HEK293 (cell line): ENCODE measurements around the gene TBC1D22A.
A peak's percentile ranks its signal among the peaks of the same experiment; 100 is the strongest.

Source experiments
- CTCF ChIA-PET: fragments of 350-600 bp; formaldehyde crosslinking; extraction: SDS; loops from one replicate; lab custom pipeline; 2021; ENCODE audit warnings: antibody characterized with exemption; lab: Yijun Ruan, JAX
- POLR2A ChIA-PET: fragments of 300-600 bp; formaldehyde crosslinking; extraction: SDS; loops from one replicate; lab custom pipeline; 2020; ENCODE audit warnings: antibody characterized with exemption, inconsistent platforms; lab: Yijun Ruan, JAX
- H3K27ac ChIP-seq: fragments of 200-500 bp; sonication (Bioruptor generic); 2 replicates; pipeline ENCODE4 v1.5.1; 2014; ENCODE audit warnings: low read depth, low read length, control low read depth, inconsistent platforms; ENCODE audit errors: extremely low read depth
- H3K36me3 ChIP-seq, 2 experiments: fragments of 200-500 bp in 1 of 2; sonication (Bioruptor generic) in 1 of 2; 1 replicate in 1 of 2; 2 replicates in 1 of 2; pipeline ENCODE4 v1.5.1; 2014 to 2017; ENCODE audit warnings: inconsistent platforms in 2 of 2, low read length in 2 of 2; ENCODE audit not compliant: control insufficient read depth in 2 of 2, insufficient read depth in 1 of 2
- H3K4me1 ChIP-seq: fragments of 200-500 bp; sonication (Bioruptor generic); 2 replicates; pipeline ENCODE4 v1.5.1; 2014; ENCODE audit warnings: mild to moderate bottlenecking, low read length, inconsistent platforms; ENCODE audit not compliant: control insufficient read depth, insufficient read depth
- H3K4me3 ChIP-seq: 2 replicates; pipeline ENCODE4 v1.5.1; 2011; ENCODE audit warnings: low read depth, mild to moderate bottlenecking, control low read depth, low read length, moderate library complexity
- H3K9me3 ChIP-seq: fragments of 200-500 bp; sonication (Bioruptor generic); 2 replicates; pipeline ENCODE4 v1.5.1; 2014; ENCODE audit warnings: low read depth, low read length, inconsistent platforms; ENCODE audit not compliant: control insufficient read depth, insufficient read depth
- GLIS1 ChIP-seq: fragments of 450-650 bp; formaldehyde crosslinking; IDR thresholded peaks from 2 replicates; pipeline ENCODE4 v1.5.1; 2016; ENCODE audit warnings: missing biosample characterization, missing genetic modification characterization
- HOXD13 ChIP-seq: sonication (generic); formaldehyde crosslinking; IDR thresholded peaks from 2 replicates; pipeline ENCODE4 v1.8.0; 2022; ENCODE audit warnings: missing genetic modification reagents, borderline replicate concordance
- MZF1 ChIP-seq: fragments of 450-650 bp; formaldehyde crosslinking; IDR thresholded peaks from 2 replicates; pipeline ENCODE4 v1.5.1; 2017; ENCODE audit warnings: missing biosample characterization, missing genetic modification characterization, borderline replicate concordance
- OSR2 ChIP-seq: fragments of 450-650 bp; formaldehyde crosslinking; IDR thresholded peaks from 2 replicates; pipeline ENCODE4 v1.5.1; 2016; ENCODE audit warnings: missing biosample characterization, missing genetic modification characterization
- ZBTB1 ChIP-seq: fragments of 450-650 bp; formaldehyde crosslinking; IDR thresholded peaks from 2 replicates; pipeline ENCODE4 v1.5.1; 2016; ENCODE audit warnings: missing biosample characterization, missing genetic modification characterization
- ZIC2 ChIP-seq: fragments of 450-650 bp; formaldehyde crosslinking; IDR thresholded peaks from 2 replicates; pipeline ENCODE4 v1.5.1; 2016; ENCODE audit warnings: missing biosample characterization, missing genetic modification characterization
- ZNF114 ChIP-seq: fragments of 450-650 bp; formaldehyde crosslinking; IDR thresholded peaks from 2 replicates; pipeline ENCODE4 v1.5.0; 2017; ENCODE audit warnings: missing biosample characterization, missing genetic modification characterization
- ZNF138 ChIP-seq: fragments of 450-650 bp; formaldehyde crosslinking; IDR thresholded peaks from 2 replicates; pipeline ENCODE4 v1.5.1; 2016; ENCODE audit warnings: missing biosample characterization, missing genetic modification characterization, borderline replicate concordance
- ZNF184 ChIP-seq: fragments of 450-650 bp; IDR thresholded peaks from 2 replicates; pipeline ENCODE4 v1.5.1; 2018; ENCODE audit warnings: missing biosample characterization, mild to moderate bottlenecking, missing genetic modification characterization
- ZNF223 ChIP-seq: fragments of 450-650 bp; formaldehyde crosslinking; IDR thresholded peaks from 2 replicates; pipeline ENCODE4 v1.5.1; 2016; ENCODE audit warnings: missing biosample characterization, missing genetic modification characterization
- ZNF335 ChIP-seq: fragments of 450-650 bp; formaldehyde crosslinking; conservative IDR thresholded peaks from 2 replicates; pipeline ENCODE4 v1.5.1; 2016; ENCODE audit warnings: missing biosample characterization, missing genetic modification characterization
- ZNF366 ChIP-seq: fragments of 450-650 bp; formaldehyde crosslinking; conservative IDR thresholded peaks from 2 replicates; pipeline ENCODE4 v1.5.1; 2016; ENCODE audit warnings: missing biosample characterization, missing genetic modification characterization
- ZNF416 ChIP-seq: fragments of 450-650 bp; formaldehyde crosslinking; IDR thresholded peaks from 2 replicates; pipeline ENCODE4 v1.5.1; 2016; ENCODE audit warnings: missing biosample characterization, missing genetic modification characterization
- ZNF521 ChIP-seq: fragments of 450-650 bp; formaldehyde crosslinking; IDR thresholded peaks from 2 replicates; pipeline ENCODE4 v1.5.1; 2017; ENCODE audit warnings: missing biosample characterization, mild to moderate bottlenecking, missing genetic modification characterization
- ZNF530 ChIP-seq: fragments of 450-650 bp; formaldehyde crosslinking; IDR thresholded peaks from 2 replicates; pipeline ENCODE4 v1.5.1; 2016; ENCODE audit warnings: low read depth, missing biosample characterization, missing genetic modification characterization
- ZNF555 ChIP-seq: fragments of 450-650 bp; formaldehyde crosslinking; conservative IDR thresholded peaks from 2 replicates; pipeline ENCODE4 v1.5.1; 2017; ENCODE audit warnings: missing biosample characterization, mild to moderate bottlenecking, missing genetic modification characterization, inconsistent platforms
- ZSCAN16 ChIP-seq: fragments of 450-650 bp; formaldehyde crosslinking; IDR thresholded peaks from 2 replicates; pipeline ENCODE4 v1.5.1; 2016; ENCODE audit warnings: missing biosample characterization, missing genetic modification characterization
- ZSCAN23 ChIP-seq: fragments of 450-650 bp; formaldehyde crosslinking; IDR thresholded peaks from 2 replicates; pipeline ENCODE4 v1.5.1; 2016; ENCODE audit warnings: missing biosample characterization, missing genetic modification characterization
- ZXDB ChIP-seq: fragments of 450-650 bp; formaldehyde crosslinking; IDR thresholded peaks from 2 replicates; pipeline ENCODE4 v1.5.1; 2016; ENCODE audit warnings: missing biosample characterization, missing genetic modification characterization
- TF ChIP-seq, protein P1 (sequence below): fragments of 450-650 bp; formaldehyde crosslinking; IDR thresholded peaks from 2 replicates; pipeline ENCODE4 v1.5.1; 2017; ENCODE audit warnings: missing biosample characterization, mild to moderate bottlenecking, missing genetic modification characterization, moderate library complexity
- TF ChIP-seq, protein P2 (sequence below): fragments of 450-650 bp; formaldehyde crosslinking; IDR thresholded peaks from 2 replicates; pipeline ENCODE4 v1.5.1; 2016; ENCODE audit warnings: missing biosample characterization, missing genetic modification characterization
- TF ChIP-seq, protein P3 (sequence below): fragments of 450-650 bp; formaldehyde crosslinking; IDR thresholded peaks from 2 replicates; pipeline ENCODE4 v1.5.1; 2016; ENCODE audit warnings: missing biosample characterization, missing genetic modification characterization
- TF ChIP-seq, protein P4 (sequence below): fragments of 450-650 bp; formaldehyde crosslinking; IDR thresholded peaks from 2 replicates; pipeline ENCODE4 v1.5.1; 2016; ENCODE audit warnings: missing biosample characterization, missing genetic modification characterization, low read depth

Gene TBC1D22A

DNA sequence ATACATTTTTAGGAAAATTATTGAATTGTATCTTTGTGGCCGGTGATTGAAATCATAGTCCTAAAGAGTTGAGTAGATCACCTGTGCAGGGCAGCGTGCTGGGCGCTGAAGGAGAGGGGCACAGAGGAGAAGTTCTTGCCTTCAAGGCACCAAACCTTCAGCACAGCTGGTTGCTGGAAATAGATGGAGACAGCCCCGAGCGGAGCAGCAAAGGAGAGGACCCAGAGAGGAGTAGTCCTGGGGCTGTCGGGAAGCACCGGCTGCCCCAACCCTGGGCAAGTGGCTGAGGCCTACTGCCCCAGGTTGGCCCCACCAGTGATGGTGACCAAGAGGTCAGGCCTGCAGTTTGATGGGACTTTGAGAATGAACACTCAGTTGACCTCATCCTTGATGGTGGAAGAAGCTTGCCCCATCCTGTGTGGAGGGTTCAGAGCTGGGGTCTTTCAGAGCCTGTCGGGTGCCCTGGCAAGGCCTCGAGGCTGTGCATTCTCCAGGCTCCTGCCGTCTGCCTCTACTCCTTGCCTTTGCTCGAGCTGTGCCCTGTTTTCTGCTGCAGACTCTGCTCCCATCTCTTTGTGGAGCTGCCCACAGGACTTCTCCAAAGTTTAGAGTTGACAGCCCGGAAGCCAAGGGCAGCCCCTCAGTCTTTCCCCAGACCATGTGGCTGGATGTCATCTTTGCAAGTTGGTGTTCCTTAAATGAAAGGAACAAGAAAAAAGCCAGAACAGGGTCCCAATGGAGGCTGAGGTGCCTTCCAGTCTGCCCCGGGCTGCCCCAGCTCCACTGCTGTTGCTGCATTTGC lies 285.1 kb downstream of the TBC1D22A start:
- H3K36me3 ChIP-seq, result no peaks in the 10 kb centered on the region
- no peaks in the 10 kb centered on the region for H3K9me3 ChIP-seq
- no peak for TF ChIP-seq ZNF555 (tag by site-specific recombination)
- H3K4me3 ChIP-seq, result no peak overlapping the region
- H3K4me1 ChIP-seq, result peaks cover 15% of the 10 kb centered on the region
- ChIA-PET POLR2A (no interaction called here), CTCF (no interaction called here)
- H3K27ac ChIP-seq, result no peak overlapping the region

- Histone ChIP-seq H3K9me3 (no peaks in the 10 kb centered on the region), H3K27ac (no peak overlapping the region), H3K36me3 (no peaks in the 10 kb centered on the region), H3K4me3 (no peak overlapping the region), H3K4me1 (peaks cover 15% of the 10 kb centered on the region)
- ChIA-PET CTCF (no interaction called here), POLR2A (no interaction called here)
- TF ChIP-seq, protein P1, sequence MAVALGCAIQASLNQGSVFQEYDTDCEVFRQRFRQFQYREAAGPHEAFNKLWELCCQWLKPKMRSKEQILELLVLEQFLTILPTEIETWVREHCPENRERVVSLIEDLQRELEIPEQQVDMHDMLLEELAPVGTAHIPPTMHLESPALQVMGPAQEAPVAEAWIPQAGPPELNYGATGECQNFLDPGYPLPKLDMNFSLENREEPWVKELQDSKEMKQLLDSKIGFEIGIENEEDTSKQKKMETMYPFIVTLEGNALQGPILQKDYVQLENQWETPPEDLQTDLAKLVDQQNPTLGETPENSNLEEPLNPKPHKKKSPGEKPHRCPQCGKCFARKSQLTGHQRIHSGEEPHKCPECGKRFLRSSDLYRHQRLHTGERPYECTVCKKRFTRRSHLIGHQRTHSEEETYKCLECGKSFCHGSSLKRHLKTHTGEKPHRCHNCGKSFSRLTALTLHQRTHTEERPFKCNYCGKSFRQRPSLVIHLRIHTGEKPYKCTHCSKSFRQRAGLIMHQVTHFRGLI (tag by site-specific recombination), result no peak
- TF ChIP-seq ZNF223 (tag by site-specific recombination) (no peak), ZBTB1 (tag by site-specific recombination) (no peak), ZSCAN16 (tag by site-specific recombination) (no peak), ZNF335 (tag by site-specific recombination) (no peak), ZNF530 (tag by site-specific recombination) (no peak), ZNF184 (tag by site-specific recombination) (no peak), HOXD13 (CRISPR knock-in tag) (no peak), ZNF416 (tag by site-specific recombination) (no peak), ZNF366 (tag by site-specific recombination) (no peak), MZF1 (no peak), GLIS1 (tag by site-specific recombination) (peak; percentile 30; the same call in 1 of the 2 replicates), ZSCAN23 (tag by site-specific recombination) (no peak), OSR2 (tag by site-specific recombination) (0 out of 2 replicates have a peak, but pooled peaks have one; percentile 25), ZNF521 (tag by site-specific recombination) (no peak), ZXDB (tag by site-specific recombination) (no peak), ZNF138 (tag by site-specific recombination) (no peak), ZIC2 (tag by site-specific recombination) (peak; percentile 77), ZNF114 (tag by site-specific recombination) (no peak)
- TF ChIP-seq, protein P2, sequence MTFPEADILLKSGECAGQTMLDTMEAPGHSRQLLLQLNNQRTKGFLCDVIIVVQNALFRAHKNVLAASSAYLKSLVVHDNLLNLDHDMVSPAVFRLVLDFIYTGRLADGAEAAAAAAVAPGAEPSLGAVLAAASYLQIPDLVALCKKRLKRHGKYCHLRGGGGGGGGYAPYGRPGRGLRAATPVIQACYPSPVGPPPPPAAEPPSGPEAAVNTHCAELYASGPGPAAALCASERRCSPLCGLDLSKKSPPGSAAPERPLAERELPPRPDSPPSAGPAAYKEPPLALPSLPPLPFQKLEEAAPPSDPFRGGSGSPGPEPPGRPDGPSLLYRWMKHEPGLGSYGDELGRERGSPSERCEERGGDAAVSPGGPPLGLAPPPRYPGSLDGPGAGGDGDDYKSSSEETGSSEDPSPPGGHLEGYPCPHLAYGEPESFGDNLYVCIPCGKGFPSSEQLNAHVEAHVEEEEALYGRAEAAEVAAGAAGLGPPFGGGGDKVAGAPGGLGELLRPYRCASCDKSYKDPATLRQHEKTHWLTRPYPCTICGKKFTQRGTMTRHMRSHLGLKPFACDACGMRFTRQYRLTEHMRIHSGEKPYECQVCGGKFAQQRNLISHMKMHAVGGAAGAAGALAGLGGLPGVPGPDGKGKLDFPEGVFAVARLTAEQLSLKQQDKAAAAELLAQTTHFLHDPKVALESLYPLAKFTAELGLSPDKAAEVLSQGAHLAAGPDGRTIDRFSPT (tag by site-specific recombination), result peak; percentile 17; the same call in 1 of the 2 replicates
- TF ChIP-seq, protein P3, sequence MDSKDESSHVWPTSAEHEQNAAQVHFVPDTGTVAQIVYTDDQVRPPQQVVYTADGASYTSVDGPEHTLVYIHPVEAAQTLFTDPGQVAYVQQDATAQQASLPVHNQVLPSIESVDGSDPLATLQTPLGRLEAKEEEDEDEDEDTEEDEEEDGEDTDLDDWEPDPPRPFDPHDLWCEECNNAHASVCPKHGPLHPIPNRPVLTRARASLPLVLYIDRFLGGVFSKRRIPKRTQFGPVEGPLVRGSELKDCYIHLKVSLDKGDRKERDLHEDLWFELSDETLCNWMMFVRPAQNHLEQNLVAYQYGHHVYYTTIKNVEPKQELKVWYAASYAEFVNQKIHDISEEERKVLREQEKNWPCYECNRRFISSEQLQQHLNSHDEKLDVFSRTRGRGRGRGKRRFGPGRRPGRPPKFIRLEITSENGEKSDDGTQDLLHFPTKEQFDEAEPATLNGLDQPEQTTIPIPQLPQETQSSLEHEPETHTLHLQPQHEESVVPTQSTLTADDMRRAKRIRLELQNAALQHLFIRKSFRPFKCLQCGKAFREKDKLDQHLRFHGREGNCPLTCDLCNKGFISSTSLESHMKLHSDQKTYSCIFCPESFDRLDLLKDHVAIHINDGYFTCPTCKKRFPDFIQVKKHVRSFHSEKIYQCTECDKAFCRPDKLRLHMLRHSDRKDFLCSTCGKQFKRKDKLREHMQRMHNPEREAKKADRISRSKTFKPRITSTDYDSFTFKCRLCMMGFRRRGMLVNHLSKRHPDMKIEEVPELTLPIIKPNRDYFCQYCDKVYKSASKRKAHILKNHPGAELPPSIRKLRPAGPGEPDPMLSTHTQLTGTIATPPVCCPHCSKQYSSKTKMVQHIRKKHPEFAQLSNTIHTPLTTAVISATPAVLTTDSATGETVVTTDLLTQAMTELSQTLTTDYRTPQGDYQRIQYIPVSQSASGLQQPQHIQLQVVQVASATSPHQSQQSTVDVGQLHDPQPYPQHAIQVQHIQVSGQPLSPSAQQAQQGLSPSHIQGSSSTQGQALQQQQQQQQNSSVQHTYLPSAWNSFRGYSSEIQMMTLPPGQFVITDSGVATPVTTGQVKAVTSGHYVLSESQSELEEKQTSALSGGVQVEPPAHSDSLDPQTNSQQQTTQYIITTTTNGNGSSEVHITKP (tag by site-specific recombination), result peak; percentile 44; the same call in 1 of the 2 replicates
- TF ChIP-seq, protein P4, sequence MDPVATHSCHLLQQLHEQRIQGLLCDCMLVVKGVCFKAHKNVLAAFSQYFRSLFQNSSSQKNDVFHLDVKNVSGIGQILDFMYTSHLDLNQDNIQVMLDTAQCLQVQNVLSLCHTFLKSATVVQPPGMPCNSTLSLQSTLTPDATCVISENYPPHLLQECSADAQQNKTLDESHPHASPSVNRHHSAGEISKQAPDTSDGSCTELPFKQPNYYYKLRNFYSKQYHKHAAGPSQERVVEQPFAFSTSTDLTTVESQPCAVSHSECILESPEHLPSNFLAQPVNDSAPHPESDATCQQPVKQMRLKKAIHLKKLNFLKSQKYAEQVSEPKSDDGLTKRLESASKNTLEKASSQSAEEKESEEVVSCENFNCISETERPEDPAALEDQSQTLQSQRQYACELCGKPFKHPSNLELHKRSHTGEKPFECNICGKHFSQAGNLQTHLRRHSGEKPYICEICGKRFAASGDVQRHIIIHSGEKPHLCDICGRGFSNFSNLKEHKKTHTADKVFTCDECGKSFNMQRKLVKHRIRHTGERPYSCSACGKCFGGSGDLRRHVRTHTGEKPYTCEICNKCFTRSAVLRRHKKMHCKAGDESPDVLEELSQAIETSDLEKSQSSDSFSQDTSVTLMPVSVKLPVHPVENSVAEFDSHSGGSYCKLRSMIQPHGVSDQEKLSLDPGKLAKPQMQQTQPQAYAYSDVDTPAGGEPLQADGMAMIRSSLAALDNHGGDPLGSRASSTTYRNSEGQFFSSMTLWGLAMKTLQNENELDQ (tag by site-specific recombination), result no peak
Measured at GRCh38 chr22:47048123-47049077, 285.9 kb downstream of the TBC1D22A start.
